ENCODE results near the gene TBL2.

- TF ChIP-seq CTCF (IDR thresholded peaks at IDR 0.05; ENCODE audit: low read depth, low read length) (no peak), EZH2phosphoT487 (IDR thresholded peaks at IDR 0.05; ENCODE audit: low read depth) (no peak)
Observed at GRCh38 chr7:73593207-73594045, 15.0 kb upstream of the TBL2 start.
